HG02870 (cell line): ENCODE data around the gene SCP2.

Source experiments
- ATAC-seq: cut with Tn5 transposase; IDR thresholded peaks from one replicate; pipeline ENCODE4 v1.9.1; 2021; ENCODE audit warnings: mild to moderate bottlenecking, moderate library complexity; ENCODE audit not compliant: unreplicated experiment

Gene SCP2, protein sequence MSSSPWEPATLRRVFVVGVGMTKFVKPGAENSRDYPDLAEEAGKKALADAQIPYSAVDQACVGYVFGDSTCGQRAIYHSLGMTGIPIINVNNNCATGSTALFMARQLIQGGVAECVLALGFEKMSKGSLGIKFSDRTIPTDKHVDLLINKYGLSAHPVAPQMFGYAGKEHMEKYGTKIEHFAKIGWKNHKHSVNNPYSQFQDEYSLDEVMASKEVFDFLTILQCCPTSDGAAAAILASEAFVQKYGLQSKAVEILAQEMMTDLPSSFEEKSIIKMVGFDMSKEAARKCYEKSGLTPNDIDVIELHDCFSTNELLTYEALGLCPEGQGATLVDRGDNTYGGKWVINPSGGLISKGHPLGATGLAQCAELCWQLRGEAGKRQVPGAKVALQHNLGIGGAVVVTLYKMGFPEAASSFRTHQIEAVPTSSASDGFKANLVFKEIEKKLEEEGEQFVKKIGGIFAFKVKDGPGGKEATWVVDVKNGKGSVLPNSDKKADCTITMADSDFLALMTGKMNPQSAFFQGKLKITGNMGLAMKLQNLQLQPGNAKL

DNA sequence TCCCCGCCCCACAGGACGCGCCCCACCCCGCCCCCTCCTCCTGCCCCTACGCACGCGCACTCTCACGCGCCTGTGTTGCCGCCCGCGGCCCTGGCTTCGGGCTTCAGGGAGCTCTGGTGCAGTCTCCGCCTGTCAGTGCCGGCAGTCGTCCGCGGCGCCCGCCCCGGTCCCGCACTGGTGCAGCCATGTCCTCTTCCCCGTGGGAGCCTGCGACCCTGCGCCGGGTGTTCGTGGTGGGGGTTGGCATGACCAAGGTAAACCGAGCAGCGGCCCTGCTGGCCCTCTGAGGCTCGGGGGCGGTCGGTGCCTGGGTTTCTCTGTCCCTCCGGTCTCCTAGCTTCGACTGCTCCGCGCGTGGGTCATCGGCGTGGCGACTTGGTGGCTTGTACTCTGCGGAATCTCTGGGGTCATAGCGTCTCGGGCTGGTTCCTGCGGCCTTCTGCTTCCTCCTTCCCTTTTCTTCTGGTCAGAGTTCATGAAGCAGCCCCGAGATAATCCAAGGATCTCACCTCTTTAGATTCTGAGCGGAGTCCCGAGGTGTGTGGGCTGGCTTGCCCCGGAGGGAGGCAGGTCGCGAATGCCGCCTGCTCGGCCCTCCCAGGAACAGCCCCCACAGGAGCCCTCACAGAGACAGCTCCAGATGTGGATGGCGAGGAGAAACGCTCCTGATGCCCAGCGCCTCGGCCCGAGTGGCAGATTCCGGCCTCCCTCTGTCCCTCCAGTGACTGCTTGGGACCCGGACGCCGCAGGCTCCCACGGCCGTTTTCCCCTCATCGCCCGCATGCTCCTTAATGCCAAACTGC is at the start of gene SCP2:
Gene SCP2 (plus strand): TSS at position 65 of the 803 bp plus-strand sequence. CDS start 121 bp downstream, at position 186.
- ATAC-seq = peak; percentile 66

GRCh38 chr1:52877554-52877953 is 49.5 kb upstream of the SCP2 start:
- no peak for ATAC-seq

GRCh38 chr1:52880206-52880605 is 46.9 kb upstream of the SCP2 start:
- no peak for ATAC-seq

DNA sequence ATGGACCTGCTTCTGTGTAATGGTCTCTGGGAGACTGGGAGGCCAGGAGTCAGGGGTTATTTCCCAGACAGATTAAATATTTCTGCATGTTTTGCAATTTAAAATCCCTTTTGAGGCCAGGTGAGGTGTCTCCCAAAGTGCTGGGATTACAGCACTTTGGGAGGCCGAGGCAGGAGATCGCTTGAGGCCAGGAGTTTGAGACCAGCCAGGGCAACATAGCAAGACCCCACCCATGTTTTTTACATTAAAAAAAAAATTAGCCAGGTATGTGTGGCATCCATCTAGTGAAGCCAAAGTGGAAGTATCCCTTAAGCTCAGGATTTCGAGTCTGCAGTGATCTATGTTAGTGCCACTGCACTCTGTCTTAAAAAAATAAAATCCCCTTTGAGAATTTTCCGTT is 39.6 kb upstream of the SCP2 start:
- ATAC-seq = no peak

- ATAC-seq = no peak
Measured at GRCh38 chr1:52892424-52893215, 34.5 kb upstream of the SCP2 start.

DNA sequence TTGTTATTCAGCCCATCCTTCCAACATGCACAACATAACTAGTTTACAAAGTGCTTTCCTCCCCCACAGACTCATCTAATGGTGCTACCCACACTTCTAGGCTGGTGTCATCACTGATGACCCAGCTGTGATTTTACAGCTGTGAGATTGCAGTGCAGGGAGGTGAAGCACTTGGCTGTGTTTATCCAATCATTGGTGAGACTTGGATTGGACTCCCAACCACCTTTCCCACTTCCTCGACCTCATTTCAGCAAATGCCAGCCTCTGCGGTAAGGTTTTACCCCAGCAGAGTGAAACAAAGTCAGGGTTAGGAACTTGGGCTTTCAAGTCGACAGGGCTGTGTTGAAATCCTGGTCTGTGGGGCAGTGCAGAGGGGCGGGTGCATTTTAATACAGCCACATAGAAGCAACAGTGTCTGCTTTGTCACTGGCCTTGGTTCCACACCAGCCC is 27.6 kb upstream of the SCP2 start:
- no peak for ATAC-seq

- ATAC-seq = no peak
Measured at GRCh38 chr1:52900402-52900801, 26.7 kb upstream of the SCP2 start.

- no peak for ATAC-seq
Measured at GRCh38 chr1:52901384-52901783, 25.7 kb upstream of the SCP2 start.

DNA sequence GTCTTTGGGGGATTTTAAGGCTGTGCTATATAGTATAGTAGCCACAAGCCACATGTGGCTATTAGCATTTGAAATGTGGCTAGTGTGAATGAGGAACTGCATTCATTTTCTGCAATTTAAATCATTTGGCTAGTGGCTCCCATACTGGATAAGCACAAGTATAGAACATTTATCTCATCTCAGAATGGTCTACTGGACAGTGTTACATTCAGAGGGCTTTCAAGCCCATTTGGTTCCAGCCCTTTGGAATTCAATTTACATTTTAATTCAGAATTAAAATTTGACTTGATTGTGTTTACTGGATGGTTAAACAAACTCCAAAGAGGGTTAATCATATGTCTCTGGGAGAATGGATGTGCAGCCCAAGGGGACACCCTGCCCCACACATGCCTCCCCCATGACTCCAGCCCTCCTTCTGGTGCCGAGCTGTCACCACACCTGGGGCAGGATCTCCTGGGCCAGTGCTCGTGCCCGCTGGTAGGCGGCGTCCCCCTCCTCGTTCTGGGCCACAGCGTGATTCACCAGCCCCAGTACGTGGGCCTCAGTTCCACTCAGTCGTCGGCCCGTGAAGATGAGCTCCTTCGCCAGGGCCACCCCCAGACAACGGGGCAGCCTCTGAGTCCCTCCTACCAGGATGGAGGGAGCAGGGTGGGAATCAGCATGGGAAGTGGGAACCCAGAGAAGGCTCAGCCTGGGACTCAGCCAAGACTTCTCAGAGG is 22.7 kb upstream of the SCP2 start:
- no peak for ATAC-seq

- no peak for ATAC-seq
Measured at GRCh38 chr1:52904927-52905698, 22.0 kb upstream of the SCP2 start.

DNA sequence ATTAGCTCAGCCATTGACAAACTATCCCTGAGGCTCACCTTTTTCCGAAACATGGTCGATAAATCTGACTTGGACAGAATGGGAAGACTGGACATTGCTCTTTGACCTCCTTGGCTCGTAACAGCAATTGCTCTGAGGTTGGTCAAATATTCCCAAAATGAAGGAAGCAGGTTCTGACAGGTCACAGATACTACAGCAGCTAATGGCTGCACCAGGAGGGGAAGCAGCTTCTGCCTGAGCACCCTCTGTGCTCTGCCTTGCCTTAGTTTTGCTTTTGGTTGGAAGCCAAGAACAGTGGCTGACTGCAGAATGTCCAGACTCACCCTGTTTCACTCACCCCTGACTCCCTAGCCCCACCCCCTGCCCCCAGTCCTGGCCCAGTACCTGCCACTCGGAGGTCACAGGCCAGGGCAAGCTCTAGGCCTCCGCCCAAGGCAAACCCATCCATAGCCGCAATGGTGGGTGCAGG is 20.9 kb upstream of the SCP2 start:
- no peak for ATAC-seq

DNA sequence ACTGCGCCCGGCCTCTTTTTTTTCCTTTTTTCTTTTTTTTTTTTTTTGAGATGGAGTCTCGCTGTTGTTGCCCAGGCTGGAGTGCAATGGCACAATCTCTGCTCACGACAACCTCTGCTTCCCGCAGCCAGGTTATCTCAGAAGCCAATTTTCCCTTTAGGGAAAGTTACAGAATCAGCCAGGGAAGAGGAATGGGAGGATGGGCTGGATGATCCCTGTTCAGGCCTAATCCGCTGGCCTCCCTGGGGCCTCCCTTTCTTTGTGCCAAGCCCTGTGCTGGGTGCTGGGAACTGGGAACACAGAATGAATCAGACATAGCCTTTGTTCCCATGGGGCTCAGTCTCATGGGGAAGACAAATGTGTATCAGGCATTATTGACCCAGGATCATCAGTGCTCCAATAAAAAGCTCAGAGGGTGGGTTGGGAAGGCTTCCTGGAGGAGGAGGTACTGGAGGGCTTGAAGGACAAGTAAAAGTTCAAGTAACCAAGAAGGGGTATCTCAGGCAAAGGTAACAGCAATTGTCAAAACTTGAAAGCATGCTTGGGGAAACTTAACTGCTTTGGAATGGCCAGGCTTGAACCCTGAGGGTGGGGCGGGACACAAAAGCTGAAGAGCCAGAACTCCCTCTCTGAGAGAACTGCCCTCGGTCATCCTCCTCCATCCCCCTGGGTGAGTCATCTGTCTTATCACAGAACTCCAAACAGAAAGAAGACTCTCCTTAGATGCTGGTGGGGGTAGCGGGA is 19.8 kb upstream of the SCP2 start:
- ATAC-seq = no peak

DNA sequence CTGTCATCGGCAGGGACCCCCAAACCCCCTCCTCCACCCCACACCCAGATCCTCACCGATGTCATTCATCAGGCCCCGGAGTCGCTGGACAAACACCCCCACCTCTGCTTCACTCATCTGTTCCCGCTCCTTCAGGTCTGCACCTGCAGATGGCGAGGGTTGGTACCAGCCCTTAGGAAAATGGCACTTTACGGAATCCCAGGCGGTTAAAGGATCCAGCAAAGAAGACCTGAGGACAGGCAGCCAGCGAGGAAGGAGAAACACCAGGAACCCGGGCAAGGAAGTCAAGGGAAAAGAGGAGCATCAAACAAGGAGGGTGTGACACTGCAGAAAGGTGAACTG is 19.3 kb upstream of the SCP2 start:
- no peak for ATAC-seq

DNA sequence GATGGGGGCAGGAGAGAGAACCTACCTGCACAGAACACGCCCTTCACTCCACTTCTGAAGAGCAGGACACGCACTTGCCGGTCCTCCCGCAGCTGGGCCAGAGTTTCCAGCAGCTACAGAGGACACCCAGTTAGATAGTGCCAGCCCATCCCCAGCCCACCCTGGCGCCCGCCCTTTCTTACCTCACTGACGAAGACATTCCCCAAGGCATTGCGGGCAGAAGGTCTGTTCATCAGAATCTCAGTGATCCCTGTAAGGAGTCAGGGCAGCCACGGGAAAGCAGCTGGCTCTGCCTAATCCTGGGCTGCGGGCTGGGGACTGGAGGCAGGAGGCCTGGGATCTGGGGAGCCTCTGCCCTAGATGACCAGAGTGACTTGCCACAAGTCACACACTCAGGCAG is 15.5 kb upstream of the SCP2 start:
- ATAC-seq = no peak

DNA sequence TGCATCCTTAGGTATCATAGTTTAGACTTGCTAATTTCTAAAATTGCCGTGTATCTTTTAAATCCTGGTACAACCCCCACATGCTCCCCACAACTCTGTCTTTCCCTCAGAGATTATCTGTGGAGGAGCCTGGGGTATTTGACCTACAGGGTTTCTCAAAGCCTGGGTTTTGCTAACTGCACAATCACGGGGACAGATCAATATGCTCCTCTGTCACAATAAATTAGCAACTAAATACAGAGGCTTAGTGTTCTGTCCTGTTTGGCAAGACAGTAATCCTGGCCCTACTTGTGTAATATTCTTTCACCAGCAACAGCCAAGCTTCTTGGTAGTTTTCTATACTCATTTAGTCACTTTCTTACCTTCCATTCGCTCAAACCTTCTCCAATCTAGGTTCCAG is 14.1 kb upstream of the SCP2 start:
- ATAC-seq = no peak

DNA sequence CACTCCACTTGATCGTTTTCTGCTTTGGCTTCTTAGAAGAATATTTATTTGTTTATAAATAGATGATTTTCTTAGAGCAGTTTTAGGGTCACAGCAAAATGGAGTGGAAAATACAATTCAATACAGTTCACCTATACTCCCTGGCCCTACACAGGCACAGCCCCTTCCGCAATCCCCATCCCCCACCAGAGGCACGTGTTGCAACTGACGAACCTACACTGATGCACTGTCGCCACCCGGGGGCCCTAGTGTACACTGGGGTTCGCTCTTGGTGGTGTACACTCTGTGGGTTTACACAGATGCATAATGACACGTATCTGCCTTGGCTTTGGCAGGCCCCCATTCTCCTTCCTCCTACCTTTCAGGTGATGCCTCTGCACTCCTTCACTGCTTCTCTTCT is 13.5 kb upstream of the SCP2 start:
- ATAC-seq = no peak

DNA sequence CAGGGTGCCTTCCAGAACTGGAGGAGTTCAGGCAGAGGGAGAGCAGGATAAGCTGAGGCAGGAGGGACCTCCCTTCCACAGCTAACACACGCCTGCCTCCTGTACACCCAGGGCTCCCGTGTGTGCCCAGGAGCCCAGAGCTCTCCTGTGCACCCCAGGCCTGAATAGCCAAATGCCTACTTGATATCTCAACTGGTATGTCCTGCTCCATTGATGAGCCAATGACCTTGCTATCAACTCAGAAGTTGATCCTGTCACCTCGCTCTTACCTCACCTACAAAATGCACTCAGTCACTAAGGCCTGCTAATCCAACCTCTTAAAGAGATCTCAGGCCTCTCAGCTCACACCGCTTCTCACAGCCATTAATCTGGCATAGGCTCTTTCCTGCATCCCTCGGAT is 12.6 kb upstream of the SCP2 start:
- no peak for ATAC-seq

- ATAC-seq = no peak
Measured at GRCh38 chr1:52915211-52915854, 11.7 kb upstream of the SCP2 start.
